K562 (cell line): ENCODE data around the gene BCL7C. TPM values are rescaled to one million over a fixed set of nuclear protein-coding genes. Genes with fewer than 3 reads are reported as not detected.

Experiments
- BACH1 ChIP-seq: fragments of 200-800 bp; sonication (Bioruptor generic); IDR thresholded peaks from 2 replicates; pipeline ENCODE4 v1.6.1; 2016; ENCODE audit warnings: missing genetic modification characterization, missing compliant biosample characterization
- BRD4 ChIP-seq: fragments of 200-600 bp; sonication (generic); IDR thresholded peaks from 2 replicates; pipeline ENCODE4 v1.6.1; 2017; ENCODE audit warnings: inconsistent platforms
- CCAR2 ChIP-seq: fragments of 200-400 bp; formaldehyde crosslinking; IDR thresholded peaks from 2 replicates; pipeline ENCODE4 v1.6.1; 2017; ENCODE audit warnings: mild to moderate bottlenecking, low read depth, low read length
- ETV6 ChIP-seq, 3 experiments: fragments of 150-350 bp in 1 of 3; sonication (generic) in 1 of 3; formaldehyde crosslinking in 1 of 3; IDR thresholded peaks; 2 replicates each; pipeline versions ENCODE4 v1.6.1 to v1.8.0; 2014 to 2022; ENCODE audit warnings: borderline replicate concordance in 2 of 3, low read depth in 2 of 3, antibody characterized with exemption in 1 of 3, low read length in 1 of 3, mild to moderate bottlenecking in 1 of 3, missing genetic modification reagents in 1 of 3
- GATA2 ChIP-seq: sonication (generic); formaldehyde crosslinking; IDR thresholded peaks from 2 replicates; pipeline ENCODE4 v1.4.0; 2020; ENCODE audit warnings: mild to moderate bottlenecking, missing genetic modification reagents
- GATAD2B ChIP-seq: fragments of 450-650 bp; IDR thresholded peaks from 2 replicates; pipeline ENCODE4 v1.6.1; 2017; ENCODE audit warnings: mild to moderate bottlenecking, borderline replicate concordance
- HDGF ChIP-seq: fragments of 450-650 bp; IDR thresholded peaks from 2 replicates; pipeline ENCODE4 v1.6.1; 2016
- ILK ChIP-seq: fragments of 450-650 bp; IDR thresholded peaks from 2 replicates; pipeline ENCODE4 v1.6.1; 2016; ENCODE audit warnings: missing genetic modification characterization, low read depth, mild to moderate bottlenecking, missing compliant biosample characterization, moderate library complexity, borderline replicate concordance
- KLF16 ChIP-seq: IDR thresholded peaks from 2 replicates; pipeline ENCODE4 v1.6.1; 2016; ENCODE audit warnings: antibody characterized with exemption
- MNT ChIP-seq, 2 experiments: fragments of 450-650 bp; conservative IDR thresholded peaks; 2 replicates each; pipeline ENCODE4 v1.6.1; 2017; ENCODE audit warnings: mild to moderate bottlenecking in 2 of 2, moderate library complexity in 2 of 2
- NFIC ChIP-seq: fragments of 450-650 bp; IDR thresholded peaks from 2 replicates; pipeline ENCODE4 v1.6.1; 2017; ENCODE audit warnings: mild to moderate bottlenecking, inconsistent platforms
- SPI1 ChIP-seq: IDR thresholded peaks from 2 replicates; pipeline ENCODE4 v1.6.1; 2011; ENCODE audit warnings: low read depth, low read length, control low read depth, borderline replicate concordance
- STAT5B ChIP-seq: fragments of 250-450 bp; sonication (Bioruptor Pico); IDR thresholded peaks from 2 replicates; pipeline ENCODE4 v1.8.0; 2021; ENCODE audit warnings: mild to moderate bottlenecking, inconsistent platforms
- TAF9B ChIP-seq: fragments of 450-650 bp; IDR thresholded peaks from 2 replicates; pipeline ENCODE4 v1.6.1; 2018; ENCODE audit warnings: mild to moderate bottlenecking; ENCODE audit not compliant: partially characterized antibody
- TEAD2 ChIP-seq: fragments of 450-650 bp; IDR thresholded peaks from 2 replicates; pipeline ENCODE4 v1.6.1; 2016; ENCODE audit warnings: missing genetic modification characterization, control low read depth, missing compliant biosample characterization
- TGIF2 ChIP-seq: sonication (generic); formaldehyde crosslinking; IDR thresholded peaks from 2 replicates; pipeline ENCODE4 v1.8.1; 2022; ENCODE audit warnings: mild to moderate bottlenecking, missing genetic modification reagents, moderate library complexity
- XRCC4 ChIP-seq: IDR thresholded peaks from one replicate; pipeline ENCODE4 v1.6.1; 2011; ENCODE audit not compliant: insufficient read depth, insufficient read length; ENCODE audit errors: extremely low read depth
- YY1 ChIP-seq, 3 experiments: IDR thresholded peaks; 2 replicates each; pipeline ENCODE4 v1.6.1; 2011; ENCODE audit warnings: low read length in 2 of 3, mild to moderate bottlenecking in 2 of 3, moderate library complexity in 2 of 3, borderline replicate concordance in 1 of 3, control low read depth in 1 of 3, low read depth in 1 of 3; ENCODE audit not compliant: insufficient read depth in 3 of 3, insufficient replicate concordance in 2 of 3, control insufficient read depth in 1 of 3, insufficient read length in 1 of 3; ENCODE audit errors: extremely low read depth in 1 of 3
- ZBTB17 ChIP-seq: fragments of 450-650 bp; formaldehyde crosslinking; IDR thresholded peaks from 2 replicates; pipeline ENCODE4 v1.4.0; 2020; ENCODE audit warnings: mild to moderate bottlenecking
- ZBTB8A ChIP-seq: fragments of 450-650 bp; IDR thresholded peaks from 2 replicates; pipeline ENCODE4 v1.6.1; 2018; ENCODE audit warnings: mild to moderate bottlenecking, moderate library complexity; ENCODE audit not compliant: partially characterized antibody
- ZBTB9 ChIP-seq: fragments of 450-650 bp; formaldehyde crosslinking; IDR thresholded peaks from 2 replicates; pipeline ENCODE4 v1.4.0; 2020; ENCODE audit warnings: mild to moderate bottlenecking, moderate library complexity
- ZC3H4 ChIP-seq: sonication (generic); formaldehyde crosslinking; IDR thresholded peaks from 2 replicates; pipeline ENCODE4 v1.9.0; 2021; ENCODE audit warnings: missing genetic modification reagents, borderline replicate concordance
- ZNF217 ChIP-seq: sonication (generic); formaldehyde crosslinking; IDR thresholded peaks from 2 replicates; pipeline ENCODE4 v1.8.0; 2022; ENCODE audit warnings: mild to moderate bottlenecking, missing genetic modification reagents
- ZNF232 ChIP-seq: sonication (generic); formaldehyde crosslinking; IDR thresholded peaks from 2 replicates; pipeline ENCODE4 v1.8.0; 2022; ENCODE audit warnings: mild to moderate bottlenecking, missing genetic modification reagents
- ZNF384 ChIP-seq: IDR thresholded peaks from 2 replicates; pipeline ENCODE4 v1.6.1; 2012; ENCODE audit warnings: low read depth, low read length, improper control_type of control experiment
- ZNF551 ChIP-seq: fragments of 250-450 bp; sonication (Bioruptor Pico); IDR thresholded peaks from 2 replicates; pipeline ENCODE4 v1.5.0; 2021; ENCODE audit warnings: mild to moderate bottlenecking, moderate library complexity
- ZNF780A ChIP-seq: fragments of 250-450 bp; sonication (Bioruptor Pico); IDR thresholded peaks from 2 replicates; pipeline ENCODE4 v1.5.0; 2021; ENCODE audit warnings: mild to moderate bottlenecking
- polyA plus RNA-seq, 8 experiments: library from polyadenylated mRNA; depleted of rRNA in 4 of 8; stranded (reverse) in 5 of 8; unstranded in 3 of 8; fragments of >200 nt; fragmentation: Nextera tagmentation in 2 of 8; fragmentation: Illumina TruSeq in 1 of 8; extraction: Ambion mirVana in 2 of 8; extraction: Trizol in 1 of 8; gene quantifications; 2 replicates each; pipeline versions ENCODE4 v1.2.1 to v1.2.3, GENCODE V29; 2011 to 2014; ENCODE audit warnings: inconsistent platforms in 1 of 8, missing spikeins in 1 of 8
- total RNA-seq, 7 experiments: library from RNA; depleted of rRNA in 6 of 7; stranded (reverse); fragments of >200 nt in 6 of 7; fragmentation: Illumina TruSeq in 2 of 7; extraction: Trizol in 2 of 7; gene quantifications; 2 replicates each; pipeline versions ENCODE4 v1.2.1 to v1.2.3, GENCODE V29; 2011 to 2021; ENCODE audit warnings: low replicate concordance in 1 of 7

The BCL7C gene
- total and polyA plus RNA-seq, 9 of the 15 experiments (the other 6 are each of a cell fraction or from before 2014, with no cell fraction given) = 1.7 to 85.8 (median 19.6) TPM

DNA sequence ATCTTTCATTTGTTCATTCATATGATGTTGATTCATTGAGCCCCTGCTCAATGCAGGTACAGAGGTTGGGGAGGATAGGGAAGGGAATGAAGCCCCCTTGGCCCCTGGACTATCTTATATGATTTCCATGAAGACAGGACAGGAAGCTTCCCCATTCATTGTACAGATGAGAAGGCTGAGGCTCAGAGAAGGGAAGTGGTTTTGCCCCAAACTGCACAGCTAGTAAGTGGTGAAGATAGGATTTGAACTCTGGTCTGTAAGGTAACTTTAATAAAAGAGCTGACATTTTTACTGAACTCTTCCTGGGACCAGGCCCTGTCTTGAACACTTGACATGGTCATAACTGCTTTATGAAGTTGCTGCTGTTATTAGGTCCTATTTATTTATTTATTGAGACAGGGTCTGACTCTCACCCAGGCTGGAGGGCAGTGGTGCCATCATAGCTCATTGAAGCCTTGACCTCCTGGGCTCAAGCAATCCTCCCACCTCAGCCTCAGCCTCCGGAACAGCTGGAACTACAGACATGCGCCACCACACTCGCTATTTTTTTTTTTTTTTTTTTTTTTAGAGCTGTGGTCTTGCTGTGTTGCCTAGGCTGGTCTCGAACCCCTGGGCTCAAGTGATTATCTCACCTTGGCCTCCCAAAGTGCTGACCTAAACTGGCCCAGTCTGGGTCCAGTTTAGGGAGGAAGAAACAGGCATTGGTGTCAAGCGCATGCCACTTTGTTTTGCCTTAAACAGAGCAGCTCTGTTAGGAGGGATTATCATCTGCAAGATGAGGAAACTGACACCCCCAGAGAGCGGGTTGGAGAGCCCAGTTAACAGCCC lies 7.5 kb upstream of the BCL7C start (continued):
- TF ChIP-seq TAF9B = no peak
- TF ChIP-seq ETV6 (IDR thresholded peaks at IDR 0.05; ENCODE audit: borderline replicate concordance in 1 of 2, low read depth in 2 of 2, low read length in 1 of 2) = no peak
- TF ChIP-seq ETV6 (CRISPR knock-in tag; IDR thresholded peaks at IDR 0.05; ENCODE audit: borderline replicate concordance) = no peak
- TF ChIP-seq ZNF384 = peak; percentile 68
- TF ChIP-seq HDGF = 0 out of 2 replicates have a peak, but pooled peaks have one; percentile 11
- TF ChIP-seq TGIF2 (CRISPR knock-in tag) = no peak
- TF ChIP-seq KLF16 = peak; percentile 16; the same call in 1 of the 2 replicates
- TF ChIP-seq ZBTB17 (CRISPR knock-in tag) = no peak
- peak; percentile 19; the same call in 1 of the 2 replicates for TF ChIP-seq SPI1
- TF ChIP-seq NFIC = no peak
- no peak for TF ChIP-seq ZBTB9
- TF ChIP-seq BACH1 (tag) = no peak
- TF ChIP-seq YY1 (IDR thresholded peaks at IDR 0.05; ENCODE audit: borderline replicate concordance in 1 of 3, control insufficient read depth in 1 of 3, extremely low read depth in 1 of 3, insufficient read depth in 3 of 3, insufficient read length in 1 of 3, insufficient replicate concordance in 2 of 3, low read depth in 1 of 3, low read length in 2 of 3) = no peak
- TF ChIP-seq XRCC4 = no peak
- no peak for TF ChIP-seq ZBTB8A
- TF ChIP-seq GATA2 (CRISPR knock-in tag) = no peak
- no peak for TF ChIP-seq ZNF232 (CRISPR knock-in tag)
- TF ChIP-seq CCAR2 = no peak
- TF ChIP-seq ILK (tag) = no peak
- TF ChIP-seq BRD4 = no peak
- no peak for TF ChIP-seq ZNF551 (CRISPR knock-in tag)
- no peak for TF ChIP-seq ZC3H4
- no peak for TF ChIP-seq STAT5B (CRISPR knock-in tag)
- no peak for TF ChIP-seq ZNF780A (CRISPR knock-in tag)
- no peak for TF ChIP-seq GATAD2B
- no peak for TF ChIP-seq TEAD2
- TF ChIP-seq MNT (conservative IDR thresholded peaks at IDR 0.05) = peak in 1 of 2 experiments; percentile 46; a peak in 1 of 4 replicates
- no peak for TF ChIP-seq ZNF217
